HG03097 (cell line): Measurements from ENCODE around the gene AK1.
"Not testable (repeated sequence)": the region's sequence is repeated elsewhere in the genome, so short reads cannot be mapped to it uniquely, and the experiment has no call there.

Experiments used
- ATAC-seq: cut with Tn5 transposase; IDR thresholded peaks from one replicate; pipeline ENCODE4 v1.9.1; 2021; ENCODE audit not compliant: unreplicated experiment, low FRiP score

Gene AK1

DNA sequence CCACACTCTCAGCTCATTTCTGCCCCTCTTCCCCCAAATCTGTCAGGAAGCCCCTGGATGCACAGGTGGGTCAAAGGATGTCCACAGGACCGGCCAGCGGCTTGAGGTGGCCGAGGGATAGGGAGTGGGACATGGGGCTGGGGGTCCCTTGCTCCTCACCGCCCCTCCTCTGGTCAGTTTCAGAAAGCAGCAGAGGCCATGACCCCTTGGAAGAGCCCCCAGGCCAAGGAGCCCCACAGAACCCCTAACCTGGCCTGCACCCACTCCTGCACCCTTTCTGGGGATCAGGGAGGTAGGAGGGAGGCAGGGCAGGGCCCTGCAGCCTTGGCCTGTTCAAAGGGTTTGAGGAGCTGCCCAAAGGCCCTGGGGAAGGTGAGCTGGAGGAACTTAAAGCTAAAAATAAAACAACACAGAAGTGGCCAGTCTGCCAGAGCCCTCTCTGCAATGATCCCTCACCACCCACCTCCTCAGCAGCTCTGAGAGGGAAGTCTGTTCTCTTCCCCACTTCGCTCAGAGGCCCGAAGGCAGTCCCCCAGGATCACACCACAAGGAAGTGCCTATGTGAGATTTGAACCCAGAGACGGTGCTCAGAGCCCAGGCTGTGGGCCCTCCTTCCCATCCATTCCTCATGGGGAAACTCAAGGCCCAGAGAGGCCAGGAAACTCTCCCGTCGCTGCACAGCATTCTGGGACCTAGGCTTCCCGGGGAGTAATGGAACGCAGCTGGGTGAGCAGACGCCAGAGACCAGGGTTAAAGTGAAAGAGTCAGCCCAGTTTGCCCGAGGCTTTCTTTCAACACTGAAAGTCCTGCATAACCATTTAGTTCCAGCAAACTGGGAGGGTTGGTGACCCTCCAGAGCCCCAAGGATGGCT is 23.9 kb downstream of the AK1 start:
- no peak for ATAC-seq

DNA sequence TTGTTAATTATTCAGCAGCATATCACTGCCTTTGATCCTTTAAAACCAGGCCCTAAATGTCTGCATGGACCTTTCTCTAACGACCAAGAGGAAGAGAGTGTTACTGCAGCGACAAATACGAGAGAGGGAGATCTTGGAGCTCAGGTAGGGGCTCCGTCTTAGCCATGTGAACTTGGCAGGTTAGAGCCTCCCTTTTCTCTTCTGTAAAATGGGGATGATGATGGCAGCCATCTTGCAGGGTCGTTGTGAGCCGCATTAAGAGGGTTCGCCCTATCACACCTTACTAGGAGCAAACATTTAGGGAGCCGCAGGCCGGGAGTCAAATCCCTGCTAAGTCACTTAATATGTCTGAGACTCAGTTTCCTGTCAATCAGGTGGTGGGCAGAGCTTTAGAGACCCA is 24.6 kb downstream of the AK1 start:
- ATAC-seq, result no peak

DNA sequence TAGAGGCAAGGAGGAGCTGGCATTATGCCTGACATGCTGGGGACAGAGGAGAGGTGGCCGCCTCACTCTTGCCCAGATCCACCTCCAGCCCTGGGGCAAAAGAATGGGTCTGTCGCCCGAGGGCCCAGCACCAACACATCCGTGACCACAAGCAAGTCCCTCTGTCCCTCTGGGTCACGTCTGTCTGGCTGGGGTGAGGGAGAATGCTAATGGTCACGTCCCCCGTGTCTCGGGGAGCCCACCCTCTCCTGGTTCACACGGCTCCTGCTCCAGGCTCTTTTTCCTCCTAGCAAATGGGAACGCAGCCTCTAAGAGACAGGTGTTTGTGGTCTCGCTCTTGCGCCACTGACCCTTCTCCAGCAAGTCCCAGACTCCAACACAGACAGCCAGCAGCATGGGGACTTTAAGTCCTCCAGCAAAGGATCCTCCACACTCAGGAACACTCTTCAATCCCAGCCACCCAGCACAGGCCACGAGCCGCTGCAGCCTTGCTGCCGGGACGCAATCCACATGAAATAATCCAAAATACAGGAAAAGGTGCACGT is 27.1 kb downstream of the AK1 start:
- no peak for ATAC-seq

DNA sequence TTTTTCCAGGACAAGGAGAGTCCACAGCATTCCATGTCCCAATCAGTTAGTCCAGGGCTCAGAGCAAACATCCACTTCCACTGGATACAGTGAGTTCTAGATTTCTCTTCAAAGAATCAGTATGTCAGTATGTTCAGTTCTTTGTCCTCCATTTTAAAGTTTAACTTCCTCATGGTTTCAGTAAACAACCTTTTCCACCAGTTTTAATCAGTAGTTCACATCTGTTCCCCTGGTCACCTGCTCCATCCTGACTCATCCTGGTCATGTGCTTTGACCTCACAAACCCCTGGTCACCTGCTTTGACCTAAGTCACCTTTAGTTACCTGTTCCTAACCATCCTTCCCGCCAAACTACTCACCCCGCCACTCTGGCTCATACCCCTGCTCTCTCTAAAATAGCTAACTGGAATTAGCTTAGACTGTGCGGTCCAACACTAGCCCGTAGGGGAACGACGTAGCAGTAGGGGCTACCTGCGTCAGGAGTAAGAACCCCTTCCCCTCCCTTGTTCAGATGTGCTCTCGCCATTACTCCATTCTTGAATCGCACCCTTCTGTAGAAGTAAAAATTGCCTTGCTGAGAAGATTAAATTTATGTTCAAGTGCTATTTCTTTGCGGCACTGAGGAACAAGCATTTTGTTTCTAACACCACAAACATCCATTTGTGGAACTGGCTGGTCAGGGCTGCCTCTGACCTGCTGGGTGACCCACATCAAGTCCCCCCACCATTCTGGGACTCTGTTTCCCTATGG is 28.5 kb downstream of the AK1 start:
- no peak for ATAC-seq

DNA sequence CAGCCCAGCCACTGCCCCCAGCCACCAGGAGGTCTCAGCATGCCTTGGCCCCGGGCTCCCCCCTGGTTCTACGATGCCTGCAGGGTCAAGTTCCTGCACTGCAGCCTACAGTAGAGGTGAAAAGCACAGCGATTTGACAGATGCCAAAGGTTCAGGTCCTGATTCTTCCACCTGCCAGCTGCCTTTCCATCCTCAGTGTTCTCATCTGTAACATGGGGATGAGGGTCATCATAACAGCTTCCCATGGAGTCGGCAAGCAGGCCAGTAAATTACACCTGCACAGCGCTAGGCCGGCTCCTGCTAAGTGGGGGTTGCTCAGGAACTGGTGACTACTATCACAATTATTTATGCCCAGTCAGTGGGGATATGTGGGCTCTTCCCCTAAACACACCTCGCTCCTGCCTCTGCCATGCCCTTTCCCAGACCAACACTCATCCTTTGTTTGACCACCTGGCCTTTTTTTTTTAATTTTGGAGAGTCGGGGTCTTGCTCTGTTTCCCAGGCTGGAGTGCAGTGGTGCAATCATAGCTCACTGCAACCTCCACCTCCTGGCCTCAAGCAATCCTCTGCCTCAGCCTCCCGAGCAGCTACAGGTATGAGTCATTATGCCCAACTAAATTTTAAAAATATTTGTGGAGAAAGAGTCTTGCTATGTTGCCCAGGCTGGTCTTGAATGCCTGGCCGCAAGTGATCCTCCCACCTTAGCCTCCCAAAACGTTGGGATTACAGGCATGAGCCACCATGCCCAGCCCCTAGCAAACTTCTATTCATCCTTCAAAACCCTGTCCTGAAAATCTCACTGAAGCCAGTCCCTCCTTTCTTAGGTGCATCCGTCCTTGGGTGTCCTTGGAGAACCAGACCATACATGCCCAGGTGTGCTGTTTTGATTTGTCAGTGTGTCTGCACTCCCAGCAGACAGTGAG is 29.4 kb downstream of the AK1 start:
- ATAC-seq, result no peak

DNA sequence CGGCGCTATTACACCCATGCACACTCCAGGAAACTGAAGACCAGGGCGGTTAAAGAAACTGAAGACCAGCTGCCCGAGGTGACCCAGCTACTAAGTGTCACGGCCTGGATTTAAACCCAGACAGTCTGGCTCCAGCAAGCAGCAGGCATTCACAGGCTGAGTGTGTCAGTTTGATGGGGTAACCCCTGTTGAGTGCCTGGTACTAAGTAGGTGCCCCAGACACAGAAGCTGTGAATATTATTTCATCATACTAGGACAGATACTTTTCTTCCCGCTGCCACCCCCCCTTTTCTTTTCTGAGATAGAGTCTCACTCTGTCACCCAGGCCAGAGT is 30.3 kb downstream of the AK1 start:
- ATAC-seq, result no peak

DNA sequence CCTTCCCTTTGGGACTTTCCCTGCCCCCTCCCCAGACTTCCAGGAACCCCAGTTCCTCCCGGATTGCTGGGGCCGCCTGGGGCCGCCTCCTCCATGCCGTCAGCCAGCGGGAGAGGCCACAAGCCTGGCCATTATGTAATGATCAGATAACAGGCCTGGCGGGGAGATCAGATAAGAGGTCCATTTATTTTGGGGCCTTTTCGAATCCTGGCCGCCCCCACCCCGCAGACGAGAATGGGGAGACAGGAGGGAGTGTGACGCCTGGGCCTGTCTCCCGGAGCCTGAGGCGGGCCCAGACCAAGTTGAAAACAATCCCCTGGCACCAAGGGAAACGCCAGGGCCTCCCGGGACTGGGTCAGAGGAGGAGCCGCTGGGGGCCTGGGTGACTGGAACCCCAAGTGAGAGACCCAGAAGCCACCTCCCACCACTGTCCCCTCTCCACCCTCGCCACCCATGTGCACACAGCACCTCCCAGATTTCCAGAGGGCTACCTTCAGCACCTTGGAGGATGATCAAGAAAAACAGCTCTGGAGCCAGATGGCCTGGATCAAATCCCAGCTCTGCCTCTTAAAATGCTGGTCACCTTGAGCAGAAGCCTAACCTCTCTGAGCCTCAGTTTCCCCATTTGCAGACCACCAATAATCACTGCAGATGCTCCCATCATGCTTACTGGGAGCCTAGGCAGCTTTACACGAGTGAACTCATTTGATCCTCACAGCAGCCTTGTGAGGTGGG is 30.9 kb downstream of the AK1 start:
- no peak for ATAC-seq

DNA sequence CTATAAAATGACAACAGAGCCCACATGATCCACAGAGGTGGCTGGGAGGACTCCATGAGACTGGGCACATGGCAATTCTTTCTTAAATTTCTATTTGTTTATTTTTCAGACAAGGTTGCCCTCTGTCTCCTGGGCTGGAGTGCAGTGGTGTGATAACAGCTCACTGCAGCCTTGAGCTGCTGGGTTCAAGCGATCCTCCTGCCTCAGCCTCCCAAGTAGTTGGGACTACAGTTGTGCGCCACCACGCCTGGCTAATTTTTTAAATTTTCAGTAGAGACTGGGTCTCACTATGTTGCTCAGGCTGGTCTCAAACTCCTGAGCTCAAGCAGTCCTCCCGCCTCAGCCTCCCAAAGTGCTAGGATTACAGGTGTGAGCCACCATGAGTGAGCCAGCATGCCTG is 31.9 kb downstream of the AK1 start:
- ATAC-seq, result not testable (repeated sequence)

DNA sequence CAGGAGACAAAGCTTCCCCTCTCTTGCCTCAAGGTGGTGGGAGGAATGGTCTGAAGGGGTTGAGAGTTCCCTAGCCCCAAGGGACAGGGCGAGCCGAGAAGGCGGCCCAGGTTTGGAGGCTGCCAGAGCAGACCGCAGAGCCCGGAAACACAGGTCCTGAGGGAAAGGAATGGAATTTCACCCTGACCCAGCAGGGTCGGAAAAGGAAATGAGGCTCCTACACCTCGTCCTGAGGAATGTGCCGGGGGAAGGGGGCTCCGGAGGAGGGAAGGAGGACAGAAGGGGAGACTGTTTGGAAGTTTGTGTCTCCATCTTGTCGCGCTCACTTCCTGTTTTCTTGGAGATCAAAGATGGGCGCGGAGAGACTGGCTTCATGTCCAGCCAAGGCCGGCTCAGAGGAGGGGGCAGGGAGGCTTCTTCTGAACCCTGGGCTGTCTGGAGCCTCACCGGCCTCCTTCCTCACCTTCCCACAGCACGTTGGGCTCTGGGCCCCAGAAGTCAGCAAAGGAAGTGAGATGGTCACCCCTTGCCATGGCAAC is 32.6 kb downstream of the AK1 start:
- ATAC-seq, result no peak

DNA sequence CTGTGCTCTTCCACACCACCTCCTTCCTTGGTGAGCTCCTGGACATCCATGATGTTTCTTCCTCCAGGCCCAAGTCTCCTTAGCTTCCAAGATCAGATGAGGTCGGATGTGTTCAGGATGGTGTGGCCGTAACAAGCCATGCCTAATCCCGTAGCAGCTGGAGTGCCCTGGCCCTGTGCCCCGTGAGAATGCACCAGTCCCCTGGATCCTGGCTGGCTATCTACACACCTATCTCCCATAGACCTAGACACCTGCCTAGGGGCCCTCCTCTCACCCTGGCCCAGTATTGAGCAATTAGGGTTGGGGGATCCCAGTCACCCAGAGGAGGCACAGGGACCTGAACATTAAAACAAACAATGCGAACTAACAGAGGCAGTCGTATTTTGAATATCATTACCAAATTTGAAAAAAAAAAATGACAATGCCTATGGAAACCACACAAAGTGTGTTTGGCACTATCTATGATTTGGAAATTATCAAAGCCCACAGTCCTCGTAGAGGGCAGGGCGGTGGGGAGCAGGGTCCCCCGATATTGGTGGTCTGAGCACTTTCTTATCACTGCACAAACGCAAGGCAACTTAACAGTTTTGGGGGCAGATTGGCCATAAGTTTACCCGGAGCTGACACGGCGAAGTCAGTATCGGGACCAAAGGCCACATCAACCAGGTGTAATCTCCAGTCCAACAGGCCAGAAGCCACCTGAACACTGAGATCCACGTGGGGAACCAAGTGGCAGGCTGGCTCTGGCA is 36.2 kb downstream of the AK1 start:
- ATAC-seq, result no peak

DNA sequence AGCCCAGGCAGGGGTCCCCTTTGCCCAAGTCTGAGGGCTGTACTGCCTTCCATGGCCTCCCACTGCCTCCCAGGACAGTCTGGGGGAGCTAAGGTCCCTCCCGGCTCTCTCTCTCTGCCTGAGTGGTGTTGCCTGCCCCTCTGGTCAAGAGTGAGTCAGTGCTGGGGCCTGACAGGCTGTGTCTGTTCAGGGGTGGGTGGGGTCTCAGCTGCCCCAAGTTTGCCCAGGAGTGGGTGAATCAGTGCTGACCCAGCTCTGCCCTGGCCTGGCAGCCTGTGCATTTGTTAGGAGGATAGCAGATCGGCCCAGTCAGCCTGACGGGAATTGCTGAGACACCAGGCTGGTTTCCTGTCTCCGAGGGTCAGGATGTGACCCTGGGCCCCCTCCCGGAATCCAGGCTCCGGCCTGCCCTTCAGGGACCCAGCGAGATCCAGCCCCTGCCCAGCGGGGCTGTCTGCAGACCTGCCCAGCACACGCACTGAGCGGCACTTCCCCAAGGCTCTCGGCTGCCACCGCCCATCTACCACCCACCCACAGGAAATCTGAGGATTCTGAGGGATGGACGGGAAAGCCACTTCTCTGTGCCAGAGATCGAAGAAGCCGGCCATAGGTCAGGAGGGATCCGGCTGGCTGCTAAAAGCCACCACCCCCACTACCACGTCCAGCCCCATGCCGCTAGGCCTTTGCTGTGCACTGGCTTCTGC is 38.9 kb downstream of the AK1 start:
- ATAC-seq, result no peak

DNA sequence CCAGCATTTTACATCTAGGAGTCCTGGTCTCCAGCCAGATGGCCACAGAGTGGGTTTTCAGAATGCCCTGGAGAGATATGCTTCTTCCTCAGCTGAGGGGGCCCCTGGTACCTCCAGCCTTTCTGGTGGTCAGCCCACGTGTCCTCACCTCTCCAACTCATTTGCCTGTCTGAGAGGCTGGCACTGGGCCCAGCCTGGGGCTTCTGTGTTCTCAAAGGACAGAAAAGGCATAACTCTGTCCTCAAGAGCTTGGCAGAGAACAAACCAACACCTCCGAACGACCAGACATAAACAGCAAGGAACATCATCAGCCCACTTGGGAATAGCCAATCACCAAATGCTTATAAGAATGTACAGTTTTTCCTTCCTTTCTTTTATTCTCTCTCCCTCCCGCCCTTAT is 40.1 kb downstream of the AK1 start:
- no peak for ATAC-seq

DNA sequence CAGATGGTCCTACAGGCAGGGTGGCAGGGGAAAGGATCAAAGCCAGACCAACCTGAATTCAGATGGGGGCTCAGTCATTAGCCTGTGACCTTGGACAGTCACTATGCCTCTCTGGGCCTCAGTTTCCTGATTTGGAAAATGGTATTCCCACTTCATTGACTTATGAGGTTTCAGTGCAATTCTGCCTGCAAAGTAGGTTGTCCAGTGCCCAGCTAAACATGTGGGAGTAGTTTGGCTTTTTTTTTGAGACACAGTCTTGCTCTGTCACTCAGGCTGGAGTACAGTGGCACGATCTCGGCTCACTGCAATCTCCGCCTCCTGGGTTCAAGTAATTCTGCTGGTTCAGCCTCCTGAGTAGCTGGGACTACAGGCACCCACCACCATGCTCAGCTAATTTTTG is 40.9 kb downstream of the AK1 start:
- not testable (repeated sequence) for ATAC-seq

DNA sequence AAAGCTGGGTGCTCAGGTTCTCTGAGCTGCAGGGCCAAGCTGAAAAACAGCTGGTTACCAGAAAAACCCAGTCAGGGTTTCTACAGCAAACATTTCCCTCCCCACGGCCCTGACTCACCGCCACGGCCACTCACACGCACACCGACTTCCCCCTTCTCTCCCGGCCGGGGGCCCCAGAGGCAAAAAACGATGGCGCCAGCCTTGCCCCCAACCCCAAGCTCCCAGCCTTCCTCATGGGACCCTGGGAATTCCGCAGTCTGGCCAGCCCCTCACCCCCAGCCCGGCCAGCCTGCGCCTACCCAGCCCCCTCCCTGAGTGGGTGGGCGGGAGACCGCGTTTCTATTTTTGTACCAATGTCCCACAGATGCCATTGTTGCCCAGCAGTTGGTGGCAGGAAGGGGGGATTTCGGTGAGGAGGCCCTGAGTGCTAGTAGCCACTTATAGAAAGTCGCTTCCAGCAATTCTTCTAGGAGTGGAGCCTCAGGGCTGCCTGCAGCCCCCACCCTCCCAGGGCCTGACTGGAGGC is 41.4 kb downstream of the AK1 start:
- ATAC-seq, result no peak

DNA sequence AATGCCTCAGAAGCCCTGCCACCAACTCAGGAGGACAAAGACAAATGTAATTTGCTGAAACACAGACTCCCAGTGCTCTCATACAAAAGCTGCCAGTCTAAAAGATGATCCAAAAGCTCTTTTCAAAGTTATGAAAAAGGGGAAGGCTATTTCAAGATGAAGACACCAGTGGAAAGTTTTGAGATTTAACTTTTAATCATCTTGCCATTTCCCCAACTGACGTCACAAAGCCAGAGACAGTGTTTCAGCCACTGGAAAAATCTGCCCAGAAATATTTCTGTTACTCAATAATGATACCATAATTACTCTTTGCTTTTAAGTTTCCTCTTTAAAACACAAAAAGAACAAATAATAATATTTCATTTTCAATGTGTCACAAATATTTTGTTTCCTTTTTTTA is 43.9 kb downstream of the AK1 start:
- ATAC-seq, result no peak

DNA sequence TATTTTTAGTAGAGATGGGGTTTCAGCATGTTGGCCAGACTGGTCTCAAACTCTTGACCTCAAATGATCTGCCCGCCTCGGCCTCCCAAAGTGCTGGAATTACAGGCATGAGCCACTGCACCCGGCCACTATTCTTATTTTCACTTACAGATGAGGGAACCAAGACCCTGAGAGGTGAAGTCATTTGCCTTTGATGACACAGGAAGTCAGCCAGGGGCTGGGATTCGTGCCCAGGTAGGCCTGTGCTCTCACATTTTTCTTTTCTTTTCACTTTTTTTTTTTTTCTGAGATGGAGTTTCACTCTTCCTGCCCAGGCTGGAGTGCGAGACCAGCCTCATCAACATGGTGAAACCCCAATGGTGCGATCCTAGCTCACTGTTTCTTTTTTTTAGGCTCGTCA is 45.2 kb downstream of the AK1 start:
- ATAC-seq, result no peak

DNA sequence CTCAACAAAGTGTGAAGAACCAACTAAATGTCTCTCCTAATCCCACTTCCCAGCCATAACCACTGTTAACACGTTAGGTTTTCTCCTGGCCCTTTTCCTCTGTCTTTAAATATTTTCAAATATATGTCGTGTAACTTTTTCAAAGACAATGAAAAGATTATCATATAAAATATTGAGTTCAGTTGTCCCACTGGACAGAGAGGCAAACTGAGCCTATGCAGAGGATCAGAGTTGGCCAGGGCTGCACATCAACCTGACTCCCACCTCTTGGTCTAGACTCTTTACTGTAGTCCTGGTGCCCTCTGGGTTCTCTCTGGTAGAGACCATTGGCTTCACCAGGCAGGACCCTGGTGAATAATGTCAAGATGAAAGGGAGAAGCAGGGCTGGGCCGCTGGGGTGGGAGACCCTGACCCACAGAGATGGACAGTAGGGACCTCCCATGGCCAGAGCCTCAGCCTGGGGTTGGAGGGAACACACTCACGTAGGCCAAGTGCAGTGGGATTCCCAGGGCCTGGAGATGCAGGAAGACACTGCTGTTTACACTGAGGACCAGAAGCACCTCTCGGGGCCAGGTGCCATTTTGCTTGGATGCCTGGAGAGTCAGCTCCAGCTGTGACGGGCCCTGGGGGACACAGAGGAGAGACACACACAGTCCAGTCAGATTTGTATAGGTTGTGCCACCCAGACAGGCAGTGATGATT is 48.1 kb downstream of the AK1 start:
- ATAC-seq, result no peak
